Measurements from ENCODE around the gene IPCEF1. TPM values are rescaled to one million over a fixed set of nuclear protein-coding genes. Genes with fewer than 3 reads are reported as not detected.
"Not testable (repeated sequence)": the region's sequence is repeated elsewhere in the genome, so short reads cannot be mapped to it uniquely, and the experiment has no call there.

The IPCEF1 gene
- total RNA-seq, 1 donor: 0.36 TPM

DNA sequence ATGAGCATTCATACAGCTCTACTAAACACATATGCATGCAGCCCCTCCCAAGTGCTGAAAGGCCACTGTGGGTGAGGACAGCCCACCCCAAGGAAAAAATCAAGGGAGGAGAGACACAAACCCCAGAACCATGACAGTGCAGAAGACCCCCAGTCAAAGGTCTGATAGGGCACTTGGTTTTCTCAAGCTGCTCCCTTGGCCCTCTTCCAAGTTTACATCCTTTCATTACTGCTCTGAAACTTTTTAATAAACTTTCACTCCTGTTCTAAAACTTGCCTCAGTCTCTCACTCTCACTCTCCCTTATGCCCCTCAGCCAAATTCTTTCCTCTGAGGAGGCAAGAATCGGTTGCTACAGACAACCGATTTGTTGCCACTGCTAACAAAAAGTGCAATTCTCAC lies 24.9 kb downstream of the IPCEF1 start:
- Histone ChIP-seq H3K4me3 (ENCODE audit: insufficient read depth, low read length) (no peak overlapping the region), H3K4me2 (ENCODE audit: insufficient read depth, low read length) (no peak overlapping the region)

DNA sequence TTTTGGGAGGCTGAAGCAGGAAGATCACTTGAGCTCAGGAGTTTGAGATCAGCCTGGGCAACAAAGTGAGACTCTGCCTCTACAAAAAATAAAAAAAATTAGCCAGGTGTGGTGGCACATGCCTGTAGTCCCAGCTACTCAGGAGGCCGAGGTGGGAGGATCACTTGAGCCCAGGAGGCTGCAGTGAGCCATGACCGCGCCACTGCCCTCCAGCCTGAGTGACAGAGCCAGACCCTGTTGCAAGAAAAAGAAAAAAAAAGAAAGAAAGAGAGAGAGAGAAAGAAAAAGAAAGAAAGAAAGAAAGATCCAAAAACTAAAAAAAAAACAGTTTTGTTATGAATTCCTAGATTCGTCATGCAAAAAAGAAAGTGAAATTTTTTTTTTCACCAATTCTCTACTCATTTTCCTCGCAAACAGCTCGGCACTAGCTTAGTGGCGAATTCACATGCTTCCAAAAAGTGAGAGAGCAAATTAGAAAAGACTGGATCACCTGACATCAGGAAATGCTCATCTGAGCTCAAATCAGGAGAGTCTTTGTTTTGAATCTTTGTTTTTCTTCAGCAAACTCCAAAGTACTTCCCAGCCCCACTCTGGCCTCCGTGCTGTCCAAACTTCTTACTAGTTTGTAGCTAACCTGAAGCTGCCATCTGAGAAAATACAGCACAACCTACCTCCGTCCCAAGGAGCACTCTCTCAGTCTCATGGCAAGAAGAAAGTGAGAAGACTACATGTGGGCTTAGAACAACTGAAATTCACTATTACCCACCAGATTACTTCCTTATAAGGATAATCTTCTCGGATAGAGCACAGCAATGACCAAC lies 27.0 kb downstream of the IPCEF1 start:
- H3K4me3 ChIP-seq (ENCODE audit: insufficient read depth, low read length): peak overlapping the region; percentile 68
- no peak for DNase-seq (ENCODE audit: insufficient read length, low spot score, missing footprints)
- peak overlapping the region; percentile 61 for H3K4me2 ChIP-seq (ENCODE audit: insufficient read depth, low read length)
- H3K27me3 ChIP-seq (ENCODE audit: insufficient read depth, low read length): no peaks in the 10 kb centered on the region
- peaks cover 4% of the 10 kb centered on the region for H3K4me1 ChIP-seq (ENCODE audit: insufficient read depth, low read length)
- H3K36me3 ChIP-seq (ENCODE audit: insufficient read depth, low read length): no peaks in the 10 kb centered on the region
- H2AFZ ChIP-seq (ENCODE audit: low read length): peak overlapping the region; percentile 93
- H3K79me2 ChIP-seq (ENCODE audit: insufficient read depth, low read length): no peaks in the 10 kb centered on the region
- no peak overlapping the region for H3K27ac ChIP-seq (ENCODE audit: low read depth, low read length)
- TF ChIP-seq, protein P1, sequence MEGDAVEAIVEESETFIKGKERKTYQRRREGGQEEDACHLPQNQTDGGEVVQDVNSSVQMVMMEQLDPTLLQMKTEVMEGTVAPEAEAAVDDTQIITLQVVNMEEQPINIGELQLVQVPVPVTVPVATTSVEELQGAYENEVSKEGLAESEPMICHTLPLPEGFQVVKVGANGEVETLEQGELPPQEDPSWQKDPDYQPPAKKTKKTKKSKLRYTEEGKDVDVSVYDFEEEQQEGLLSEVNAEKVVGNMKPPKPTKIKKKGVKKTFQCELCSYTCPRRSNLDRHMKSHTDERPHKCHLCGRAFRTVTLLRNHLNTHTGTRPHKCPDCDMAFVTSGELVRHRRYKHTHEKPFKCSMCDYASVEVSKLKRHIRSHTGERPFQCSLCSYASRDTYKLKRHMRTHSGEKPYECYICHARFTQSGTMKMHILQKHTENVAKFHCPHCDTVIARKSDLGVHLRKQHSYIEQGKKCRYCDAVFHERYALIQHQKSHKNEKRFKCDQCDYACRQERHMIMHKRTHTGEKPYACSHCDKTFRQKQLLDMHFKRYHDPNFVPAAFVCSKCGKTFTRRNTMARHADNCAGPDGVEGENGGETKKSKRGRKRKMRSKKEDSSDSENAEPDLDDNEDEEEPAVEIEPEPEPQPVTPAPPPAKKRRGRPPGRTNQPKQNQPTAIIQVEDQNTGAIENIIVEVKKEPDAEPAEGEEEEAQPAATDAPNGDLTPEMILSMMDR (IDR thresholded peaks at IDR 0.05; ENCODE audit: extremely low read depth, low read depth, low read length): no peak
- no peaks in the 10 kb centered on the region for H4K20me1 ChIP-seq (ENCODE audit: insufficient read depth, low read length)
- H3K9me3 ChIP-seq (ENCODE audit: low read depth, low read length): no peaks in the 10 kb centered on the region

More for the DNA sequence above, 24.9 kb downstream of the IPCEF1 start:
- Histone ChIP-seq H3K27me3 (ENCODE audit: insufficient read depth, low read length) (peaks cover 2% of the 10 kb centered on the region), H3K36me3 (ENCODE audit: insufficient read depth, low read length) (no peaks in the 10 kb centered on the region), H3K9me3 (ENCODE audit: low read depth, low read length) (no peaks in the 10 kb centered on the region), H3K4me1 (ENCODE audit: insufficient read depth, low read length) (peaks cover 4% of the 10 kb centered on the region), H3K79me2 (ENCODE audit: insufficient read depth, low read length) (no peaks in the 10 kb centered on the region), H2AFZ (ENCODE audit: low read length) (no peak overlapping the region), H4K20me1 (ENCODE audit: insufficient read depth, low read length) (no peaks in the 10 kb centered on the region), H3K27ac (ENCODE audit: low read depth, low read length) (no peak overlapping the region)
- DNase-seq (ENCODE audit: insufficient read length, low spot score, missing footprints): no peak
- TF ChIP-seq, protein P1 (IDR thresholded peaks at IDR 0.05; ENCODE audit: extremely low read depth, low read depth, low read length): no peak

- H3K9me3 ChIP-seq (ENCODE audit: low read depth, low read length); H3K27ac ChIP-seq (ENCODE audit: low read depth, low read length); H3K27me3 ChIP-seq (ENCODE audit: insufficient read depth, low read length); DNase-seq (ENCODE audit: insufficient read length, low spot score, missing footprints); H3K4me2 ChIP-seq (ENCODE audit: insufficient read depth, low read length); H3K36me3 ChIP-seq (ENCODE audit: insufficient read depth, low read length); H4K20me1 ChIP-seq (ENCODE audit: insufficient read depth, low read length); H2AFZ ChIP-seq (ENCODE audit: low read length); H3K4me1 ChIP-seq (ENCODE audit: insufficient read depth, low read length); H3K4me3 ChIP-seq (ENCODE audit: insufficient read depth, low read length); H3K79me2 ChIP-seq (ENCODE audit: insufficient read depth, low read length): not testable (repeated sequence)
Measured at GRCh38 chr6:154327313-154327712, 29.3 kb downstream of the IPCEF1 start.

DNA sequence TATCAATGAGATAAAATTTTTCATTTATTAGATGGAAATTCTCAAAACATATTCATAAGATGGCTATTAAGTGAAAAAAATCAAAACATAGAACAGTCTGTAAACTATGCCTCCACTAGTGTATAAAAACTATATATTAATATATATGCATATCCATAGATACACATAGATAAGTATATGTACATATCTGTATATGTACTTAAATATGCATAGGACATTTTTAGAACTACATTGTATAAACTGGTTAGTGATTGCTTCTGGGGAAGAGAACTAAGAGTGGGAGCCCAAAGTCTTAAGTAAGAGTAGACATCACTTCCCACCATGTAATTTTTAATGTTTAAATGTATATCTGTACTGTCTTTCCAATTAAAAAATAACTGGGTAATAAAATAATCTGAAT lies 31.5 kb downstream of the IPCEF1 start:
- Histone ChIP-seq H3K4me1 (ENCODE audit: insufficient read depth, low read length) (peaks cover 4% of the 10 kb centered on the region), H4K20me1 (ENCODE audit: insufficient read depth, low read length) (no peaks in the 10 kb centered on the region), H3K9me3 (ENCODE audit: low read depth, low read length) (no peaks in the 10 kb centered on the region), H3K4me2 (ENCODE audit: insufficient read depth, low read length) (no peak overlapping the region), H2AFZ (ENCODE audit: low read length) (no peak overlapping the region), H3K4me3 (ENCODE audit: insufficient read depth, low read length) (no peak overlapping the region), H3K27ac (ENCODE audit: low read depth, low read length) (no peak overlapping the region), H3K36me3 (ENCODE audit: insufficient read depth, low read length) (no peaks in the 10 kb centered on the region), H3K27me3 (ENCODE audit: insufficient read depth, low read length) (no peaks in the 10 kb centered on the region), H3K79me2 (ENCODE audit: insufficient read depth, low read length) (no peaks in the 10 kb centered on the region)
- no peak for DNase-seq (ENCODE audit: insufficient read length, low spot score, missing footprints)
- TF ChIP-seq, protein P1 (IDR thresholded peaks at IDR 0.05; ENCODE audit: extremely low read depth, low read depth, low read length): no peak

Data from osteoblast (primary cell).